HL-60/S4 treated with retinoic acid at 250 ng/mL for 4 days and 3 days (cell line): Measurements from ENCODE around the gene TMEM11.

Experiments used
- in situ Hi-C: fragments of 300-500 bp; cut with MboI; formaldehyde crosslinking; loops from 2 replicates; pipeline ENCODE4 v1.7.0; 2022; ENCODE audit warnings: low sequenced_read_pairs

Gene TMEM11, protein sequence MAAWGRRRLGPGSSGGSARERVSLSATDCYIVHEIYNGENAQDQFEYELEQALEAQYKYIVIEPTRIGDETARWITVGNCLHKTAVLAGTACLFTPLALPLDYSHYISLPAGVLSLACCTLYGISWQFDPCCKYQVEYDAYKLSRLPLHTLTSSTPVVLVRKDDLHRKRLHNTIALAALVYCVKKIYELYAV

DNA sequence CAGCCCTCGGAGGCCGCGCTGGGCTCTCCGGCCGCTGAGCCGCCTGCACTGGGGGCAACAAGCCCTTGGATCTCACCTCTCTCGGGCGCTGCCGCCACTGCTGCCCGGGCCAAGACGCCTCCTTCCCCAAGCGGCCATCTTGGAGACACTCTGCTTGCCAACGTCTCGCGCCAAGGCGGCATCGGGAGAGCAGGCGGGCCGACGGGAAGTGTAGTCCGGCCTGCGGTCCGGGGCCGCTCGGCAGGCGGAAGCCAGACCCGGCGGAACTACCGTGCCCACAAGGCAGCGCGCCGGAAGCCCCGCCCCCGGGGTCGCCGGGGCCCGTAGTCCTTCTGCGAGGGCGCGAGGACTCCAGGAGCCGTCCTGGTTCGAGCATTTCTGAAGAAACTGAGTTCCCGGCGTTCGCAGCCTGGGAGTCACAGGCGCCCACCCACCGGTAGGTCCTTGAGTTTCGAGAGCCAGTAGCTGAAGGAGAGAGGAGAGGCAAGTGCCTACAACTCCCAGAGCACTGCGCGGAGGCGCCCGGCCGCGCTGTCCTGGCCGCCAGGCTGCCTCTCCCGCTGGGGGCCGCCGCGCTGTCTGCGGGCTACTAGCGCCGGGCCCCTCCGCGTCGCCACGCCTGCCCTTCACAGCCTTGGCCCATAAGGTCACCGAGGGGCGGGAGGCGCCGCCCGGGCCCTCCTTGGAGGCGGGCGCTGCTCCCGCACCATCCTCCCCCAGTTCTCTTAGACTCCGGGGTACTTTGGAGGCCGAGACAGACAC lies at the start of gene TMEM11:
TSS of gene TMEM11 (minus strand) at position 147 of the 762 bp plus-strand sequence. CDS start at position 138, 9 bp downstream.
- in situ Hi-C loops = no loop called here

- in situ Hi-C loops = loop anchor here (25.0 kb wide), 1 partner anchor 249 kb away; no protein-coding TSS in a partner anchor
Observed at GRCh38 chr17:21263376-21263775, 49.4 kb upstream of the TMEM11 start.

- in situ Hi-C loops = loop anchor here (25.0 kb wide), 1 partner anchor 250 kb away; no protein-coding TSS in a partner anchor
Observed at GRCh38 chr17:21262259-21262993, 48.5 kb upstream of the TMEM11 start.

DNA sequence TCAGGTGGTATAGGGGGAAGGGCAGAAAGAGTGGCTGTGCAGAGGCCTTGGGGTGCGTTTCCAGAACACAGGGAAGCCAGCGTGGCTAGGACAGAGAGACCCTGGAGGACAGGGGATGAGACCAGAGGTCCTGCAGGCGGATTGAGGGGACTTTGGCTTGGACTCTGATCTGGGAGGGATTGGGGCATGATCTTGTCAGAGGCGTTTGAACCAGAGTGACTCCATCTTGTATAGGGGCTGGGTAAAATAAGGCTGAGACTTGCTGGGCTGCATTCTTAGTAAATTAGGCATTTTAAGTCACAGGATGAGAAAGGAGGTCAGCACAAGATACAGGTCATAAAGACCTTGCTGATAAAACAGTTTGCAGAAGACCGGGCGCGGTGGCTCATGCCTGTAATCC lies 44.6 kb upstream of the TMEM11 start:
- in situ Hi-C loops = loop anchor here (25.0 kb wide), 1 partner anchor 254 kb away; no protein-coding TSS in a partner anchor

DNA sequence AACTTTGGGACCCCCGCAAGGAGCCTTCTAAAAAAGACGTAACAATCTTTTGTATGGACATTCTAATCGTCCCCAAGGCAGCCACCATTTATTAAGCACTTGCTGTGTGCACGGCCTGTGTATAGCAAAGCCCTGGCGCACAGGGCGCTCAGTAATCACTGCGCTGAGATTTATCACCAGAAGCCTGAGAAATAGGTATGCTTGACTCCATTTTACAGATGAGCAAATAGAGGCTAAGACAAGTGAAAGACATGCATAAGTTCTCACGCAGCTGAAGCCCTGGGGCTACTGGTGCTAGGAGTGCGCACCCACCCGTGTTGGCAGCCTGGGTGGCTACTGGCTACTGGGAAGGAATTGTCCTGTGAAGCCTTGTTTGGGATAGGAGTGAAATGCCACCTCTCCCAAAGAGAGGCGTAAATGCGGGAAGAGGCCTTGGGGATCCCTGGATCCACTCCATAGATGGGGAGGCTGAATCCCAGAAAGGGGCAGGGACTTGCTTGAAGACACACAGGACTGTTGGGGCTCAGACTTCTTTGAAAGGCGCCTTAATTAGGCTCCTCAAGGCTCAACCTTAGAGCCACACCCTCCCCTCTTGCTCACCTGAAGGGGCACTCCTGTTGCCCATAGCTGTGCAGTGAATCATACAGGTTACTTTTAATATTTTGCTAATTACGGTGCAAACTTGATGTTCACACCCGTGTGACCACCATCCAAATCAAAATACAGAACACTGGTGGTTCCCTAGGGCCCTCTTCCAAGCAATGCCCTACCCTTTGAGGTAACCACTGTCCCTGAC lies 39.9 kb upstream of the TMEM11 start:
- in situ Hi-C loops = loop anchor here (25.0 kb wide), 1 partner anchor 258 kb away; no protein-coding TSS in a partner anchor

DNA sequence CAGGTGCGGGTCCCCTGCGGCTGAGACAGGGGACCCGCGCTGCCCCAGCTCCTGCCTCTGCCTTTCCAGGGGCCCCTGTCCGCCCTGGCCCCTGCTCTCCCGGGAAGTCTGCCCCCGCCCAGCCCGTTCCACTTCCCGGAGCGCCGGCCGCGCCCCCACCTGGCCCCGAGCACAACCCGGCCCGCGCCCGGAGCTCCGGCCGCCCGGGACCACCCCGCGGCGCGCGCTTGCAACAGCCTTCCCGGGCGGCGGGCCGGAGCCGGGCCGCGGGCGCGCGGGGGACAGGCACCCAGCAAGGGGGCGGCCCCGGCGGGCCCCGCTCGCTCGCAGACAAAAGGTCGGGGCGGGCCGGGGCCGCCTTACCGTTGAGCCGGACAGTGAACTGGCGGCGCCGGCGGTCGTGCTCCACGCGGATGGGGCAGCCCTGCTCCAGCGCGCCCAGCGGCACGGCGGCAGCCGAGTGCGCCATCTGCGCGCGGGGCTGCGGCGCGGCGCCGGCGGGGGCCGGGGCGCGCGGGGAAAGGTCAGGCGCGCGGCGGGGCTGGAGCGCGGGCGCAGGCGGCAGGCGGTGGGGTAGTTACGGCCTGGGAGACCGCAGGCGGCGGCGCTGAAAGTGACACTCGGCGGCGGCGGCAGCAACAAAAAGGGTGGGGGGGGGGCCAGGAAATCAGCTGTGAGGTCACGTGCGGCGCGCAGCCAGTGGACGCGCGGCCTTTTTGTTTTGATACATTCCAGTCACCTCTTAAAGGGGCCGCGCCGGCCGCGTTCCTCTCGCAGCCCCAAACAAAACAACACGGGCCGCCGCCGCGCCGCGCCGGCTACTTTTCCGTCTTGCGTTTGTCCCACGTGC lies 39.1 kb upstream of the TMEM11 start, which contains the start of gene NATD1:
TSS of gene NATD1 (minus strand) at position 615 of the 850 bp plus-strand sequence. CDS start at position 469, 146 bp downstream.
- in situ Hi-C loops = loop anchor here (25.0 kb wide), 1 partner anchor 259 kb away; no protein-coding TSS in a partner anchor

DNA sequence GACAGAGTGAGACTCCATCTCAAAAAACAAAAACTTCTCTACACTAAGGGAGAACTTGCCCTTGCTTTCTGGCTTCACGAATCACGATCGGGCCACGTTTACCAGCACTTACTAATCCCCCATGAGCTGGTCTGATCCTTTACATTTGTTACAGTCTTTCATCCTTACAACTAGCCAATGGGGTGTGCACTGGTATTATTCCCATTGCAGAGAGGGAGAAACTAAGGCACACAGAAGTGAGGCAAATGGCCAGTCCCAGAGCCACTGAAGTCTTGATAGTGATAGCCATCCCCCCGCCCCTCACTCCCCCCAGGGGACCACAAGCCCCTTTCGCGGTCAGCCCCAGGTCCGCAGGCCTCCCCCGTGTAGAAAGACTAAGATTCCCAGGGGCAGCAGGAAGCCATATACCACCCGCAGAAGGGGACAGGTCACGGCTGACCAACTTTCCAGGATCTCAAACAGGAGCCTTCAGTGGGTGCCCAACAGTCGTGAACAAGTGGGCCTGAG lies 38.4 kb upstream of the TMEM11 start:
- in situ Hi-C loops = loop anchor here (25.0 kb wide), 1 partner anchor 260 kb away; no protein-coding TSS in a partner anchor

- in situ Hi-C loops = loop anchor here (25.0 kb wide), 1 partner anchor 261 kb away; no protein-coding TSS in a partner anchor
Observed at GRCh38 chr17:21251337-21252010, 37.5 kb upstream of the TMEM11 start.

- in situ Hi-C loops = loop anchor here (25.0 kb wide), 1 partner anchor 261 kb away; no protein-coding TSS in a partner anchor
Observed at GRCh38 chr17:21250854-21251253, 36.9 kb upstream of the TMEM11 start.

DNA sequence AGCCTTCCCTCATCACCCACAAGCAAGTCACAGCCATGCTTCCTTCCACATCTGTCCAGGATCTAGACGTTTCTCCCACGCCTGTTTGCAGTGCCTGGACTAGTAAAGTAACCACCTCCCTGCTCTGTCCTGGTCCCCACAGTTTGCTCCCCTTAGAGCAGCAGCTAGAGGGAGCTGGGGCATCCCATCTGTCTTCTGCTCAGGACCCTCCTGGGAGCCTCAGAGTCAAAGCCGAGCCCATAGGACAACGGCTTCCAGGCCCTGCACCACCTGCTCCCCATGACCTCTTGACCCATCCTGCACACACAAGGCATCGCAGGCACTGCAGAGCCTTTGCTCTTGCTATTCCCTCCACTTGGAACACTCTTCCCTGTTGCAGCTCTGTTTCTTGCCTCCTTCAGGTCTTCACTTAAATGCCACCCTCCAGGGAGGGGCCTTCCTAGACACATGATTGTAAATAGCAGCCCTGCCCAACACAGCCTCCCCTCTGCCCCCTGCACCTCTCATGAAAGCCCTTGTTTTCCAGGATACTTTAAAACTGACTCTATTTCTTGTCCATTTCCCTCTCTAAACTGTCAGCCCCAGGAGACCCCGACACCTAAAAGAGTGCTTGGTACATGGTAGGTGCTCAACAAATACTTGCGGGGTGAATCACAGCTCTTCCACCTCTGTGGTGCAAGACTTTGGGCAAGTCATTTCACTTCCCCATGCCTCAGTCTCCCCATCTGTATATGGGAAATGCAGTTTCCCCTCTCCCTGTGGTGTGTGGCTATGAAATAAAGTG lies 36.2 kb upstream of the TMEM11 start:
- in situ Hi-C loops = loop anchor here (25.0 kb wide), 1 partner anchor 262 kb away; no protein-coding TSS in a partner anchor

- in situ Hi-C loops = no loop called here
Observed at GRCh38 chr17:21249086-21249795, 35.3 kb upstream of the TMEM11 start.

DNA sequence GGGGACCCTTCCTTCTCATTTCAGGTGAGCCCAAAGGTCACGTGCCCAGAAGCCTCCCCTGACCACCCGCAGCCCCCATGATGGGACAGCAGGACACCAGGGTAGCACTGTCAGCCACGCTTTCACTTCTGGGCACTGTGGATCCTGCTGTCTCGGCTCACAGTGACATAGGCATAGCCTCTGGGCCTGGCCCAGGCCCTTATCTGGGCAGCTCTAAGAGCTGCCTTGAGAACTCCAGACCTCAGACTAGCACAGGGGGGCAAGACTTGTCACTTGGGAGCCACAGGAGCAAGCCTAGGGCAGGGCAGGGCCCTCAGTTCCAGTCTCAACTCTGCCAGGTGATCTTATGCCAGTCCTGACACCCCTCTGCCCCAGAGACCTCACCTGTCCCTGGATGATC lies 34.5 kb upstream of the TMEM11 start:
- in situ Hi-C loops = no loop called here

GRCh38 chr17:21247552-21248258 lies 33.7 kb upstream of the TMEM11 start:
- in situ Hi-C loops = no loop called here

- in situ Hi-C loops = no loop called here
Observed at GRCh38 chr17:21246698-21247097, 32.7 kb upstream of the TMEM11 start.

GRCh38 chr17:21245639-21246084 lies 31.7 kb upstream of the TMEM11 start:
- in situ Hi-C loops = no loop called here
